Measurements from ENCODE around the gene TNFRSF12A.

TNFRSF12A gene

GRCh38 chr16:3027489-3027795 is 7.3 kb downstream of the TNFRSF12A start:
- DNase-seq, result no peak

GRCh38 chr16:3027983-3028715 is 8.0 kb downstream of the TNFRSF12A start:
- peak; percentile 55 for DNase-seq

- DNase-seq, result no peak
Observed at GRCh38 chr16:3028716-3029319, 8.7 kb downstream of the TNFRSF12A start.

GRCh38 chr16:3029491-3030221 is 9.5 kb downstream of the TNFRSF12A start:
- DNase-seq, result no peak

- DNase-seq, result no peak
Observed at GRCh38 chr16:3030222-3031212, 10.3 kb downstream of the TNFRSF12A start.

- DNase-seq, result no peak
Observed at GRCh38 chr16:3032624-3033023, 12.5 kb downstream of the TNFRSF12A start.

- DNase-seq, result no peak
Observed at GRCh38 chr16:3035289-3035971, 15.3 kb downstream of the TNFRSF12A start.

GRCh38 chr16:3035972-3036725 is 16.0 kb downstream of the TNFRSF12A start:
- no peak for DNase-seq

GRCh38 chr16:3036726-3037315 is 16.7 kb downstream of the TNFRSF12A start, which contains the start of gene BICDL2:
BICDL2 (minus strand) TSS chr16:3036944; CDS start chr16:3035496, 1,448 bp downstream.
- DNase-seq, result no peak

- DNase-seq, result no peak
Observed at GRCh38 chr16:3038256-3038655, 18.1 kb downstream of the TNFRSF12A start.

- no peak for DNase-seq
Observed at GRCh38 chr16:3038896-3039295, 18.7 kb downstream of the TNFRSF12A start.

GRCh38 chr16:3042376-3042775 is 22.2 kb downstream of the TNFRSF12A start:
- DNase-seq, result no peak

GRCh38 chr16:3044708-3045107 is 24.5 kb downstream of the TNFRSF12A start:
- DNase-seq, result no peak

- DNase-seq, result no peak
Observed at GRCh38 chr16:3045758-3046640, 25.8 kb downstream of the TNFRSF12A start, which contains the start of gene MMP25. MMP25 (plus strand) TSS chr16:3046561; CDS start chr16:3046918, 357 bp downstream.

- no peak for DNase-seq
Observed at GRCh38 chr16:3046641-3047386, 26.6 kb downstream of the TNFRSF12A start.

GRCh38 chr16:3047387-3047720 is 27.2 kb downstream of the TNFRSF12A start:
- no peak for DNase-seq

GRCh38 chr16:3049921-3050481 is 29.8 kb downstream of the TNFRSF12A start:
- DNase-seq, result no peak

- DNase-seq, result no peak
Observed at GRCh38 chr16:3050487-3050886, 30.3 kb downstream of the TNFRSF12A start.

GRCh38 chr16:3051009-3051408 is 30.8 kb downstream of the TNFRSF12A start:
- no peak for DNase-seq

Data from NCI-H1694 (cell line).